HT1080 (cell line): ENCODE measurements around the gene AGFG2. TPM values are rescaled to one million over a fixed set of nuclear protein-coding genes. Genes with fewer than 3 reads are reported as not detected.
"Not testable (repeated sequence)": the region's sequence is repeated elsewhere in the genome, so short reads cannot be mapped to it uniquely, and the experiment has no call there.

Experiments used
- DNase-seq: peaks from one replicate; pipeline ENCODE4 v3.0.0-alpha.2; 2015; ENCODE audit warnings: low read depth
- polyA plus RNA-seq, 2 experiments: library from polyadenylated mRNA; depleted of rRNA; stranded (reverse); fragments of >200 nt; gene quantifications; 2 replicates each; pipeline ENCODE4 v1.2.3, GENCODE V29; 2015
- total RNA-seq: library from RNA; depleted of rRNA; stranded (reverse); fragments of >200 nt; shearing (Covaris generic); gene quantifications from 2 replicates; pipeline ENCODE4 v1.2.3, GENCODE V29; 2014; rRNA removed

The AGFG2 gene
- 13.5 and 19.9 TPM in 2 replicates for total RNA-seq
- 9.4 and 13.3 TPM in 2 replicates for polyA plus RNA-seq (2015; cell fraction: cytosol; rRNA removed)
- 11.9 and 13.6 TPM in 2 replicates for polyA plus RNA-seq (2015; cell fraction: nucleus; rRNA removed)

DNA sequence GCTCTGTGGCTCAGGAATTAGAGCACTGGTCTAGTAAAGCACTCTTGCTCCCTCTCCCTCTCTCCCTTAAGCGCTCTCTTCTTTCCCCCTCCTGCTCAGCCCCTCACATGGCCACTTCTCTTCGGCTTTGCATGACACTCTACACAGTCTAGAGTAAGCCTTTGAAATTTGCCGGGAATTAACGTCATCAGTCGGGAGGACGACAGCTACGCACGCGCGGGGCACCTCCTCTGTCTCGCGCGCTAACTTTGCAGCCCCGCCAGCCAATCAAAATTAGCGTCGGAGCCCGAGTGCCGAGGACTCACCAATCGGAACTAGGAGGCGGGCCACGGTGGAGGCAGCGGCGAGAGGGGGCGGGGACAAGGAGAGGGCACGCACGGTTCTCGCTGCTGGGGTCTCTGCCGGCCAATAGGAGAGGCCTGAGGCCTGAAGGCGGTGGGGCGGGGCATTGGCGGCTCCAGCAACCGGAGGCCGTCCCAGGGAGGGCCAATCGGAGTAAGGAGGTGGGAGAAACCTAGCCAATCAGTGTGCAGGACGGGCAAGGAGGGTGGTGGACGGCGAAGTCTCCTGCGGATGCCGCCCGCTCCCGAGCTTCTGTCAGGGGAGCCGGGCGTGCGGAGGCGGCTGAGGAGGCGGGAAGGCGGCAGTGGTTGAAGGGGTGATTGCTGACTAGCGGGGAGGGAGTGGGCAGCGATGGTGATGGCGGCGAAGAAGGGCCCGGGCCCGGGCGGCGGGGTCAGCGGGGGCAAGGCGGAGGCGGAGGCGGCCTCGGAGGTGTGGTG lies at the start of gene AGFG2:
Gene AGFG2 (plus strand): TSS at position 550 of the 782 bp plus-strand sequence. CDS start 144 bp downstream, at position 694.
- DNase-seq = peak; percentile 100

- peak; percentile 85 for DNase-seq
Measured at GRCh38 chr7:100489824-100490223, 49.2 kb upstream of the AGFG2 start.

- no peak for DNase-seq
Measured at GRCh38 chr7:100490483-100491191, 48.4 kb upstream of the AGFG2 start.

DNA sequence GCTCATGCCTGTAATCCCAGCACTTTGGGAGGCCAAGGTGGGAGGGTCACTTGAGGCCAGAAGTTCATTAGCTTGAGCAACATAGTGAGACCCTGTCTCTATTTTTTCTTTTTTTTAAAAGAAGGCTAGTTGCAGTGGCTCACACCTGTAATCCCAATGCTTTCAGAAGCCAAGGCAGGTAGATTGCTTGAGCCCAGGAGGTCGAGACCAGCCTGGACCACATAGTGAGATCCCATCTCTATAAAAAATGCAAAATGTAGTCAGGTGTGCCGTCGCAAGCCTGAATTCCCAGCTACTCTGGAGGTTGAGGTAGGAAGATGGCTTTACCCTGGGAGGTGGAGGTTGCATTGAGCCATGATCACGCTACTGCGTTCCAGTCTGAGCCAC lies 47.8 kb upstream of the AGFG2 start:
- no peak for DNase-seq

- no peak for DNase-seq
Measured at GRCh38 chr7:100492738-100493475, 46.1 kb upstream of the AGFG2 start.

GRCh38 chr7:100493476-100494264 lies 45.3 kb upstream of the AGFG2 start:
- DNase-seq = no peak

DNA sequence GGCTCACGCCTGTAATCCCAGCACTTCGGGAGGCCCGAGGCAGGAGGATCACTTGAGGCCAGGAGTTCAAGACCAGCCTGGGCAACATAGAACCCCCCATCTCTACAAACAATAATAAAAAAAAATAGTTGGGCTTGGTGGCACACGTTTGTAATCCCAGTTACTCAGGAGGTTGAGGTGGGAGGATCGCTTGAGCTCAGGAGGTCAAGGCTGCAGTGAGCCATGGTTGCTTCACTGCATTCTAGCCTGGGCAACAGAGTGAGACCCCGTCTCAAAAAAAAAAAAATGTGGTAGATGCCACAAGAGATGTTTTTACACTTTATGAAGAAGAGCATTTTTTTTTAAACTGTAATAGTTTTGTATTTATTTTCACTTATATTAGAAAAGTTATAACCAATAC lies 42.5 kb upstream of the AGFG2 start:
- no peak for DNase-seq

DNA sequence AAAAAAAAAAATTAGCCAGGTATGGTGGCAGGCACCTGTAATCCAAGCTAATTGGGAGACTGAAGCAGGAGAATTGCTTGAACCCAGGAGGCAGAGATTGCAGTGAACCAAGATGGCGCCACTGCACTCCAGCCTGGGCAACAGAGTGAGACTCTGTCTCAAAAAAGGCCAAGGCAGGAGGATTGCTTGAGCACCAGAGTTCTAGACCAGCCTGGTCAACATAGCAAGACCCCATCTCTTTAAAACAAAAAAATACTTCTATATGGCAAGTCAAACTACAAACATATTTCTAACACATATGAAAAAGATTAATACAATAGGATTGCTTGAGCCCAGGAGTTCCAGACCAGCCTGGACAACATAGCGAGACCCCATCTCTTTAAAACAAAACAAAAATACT lies 38.3 kb upstream of the AGFG2 start:
- not testable (repeated sequence) for DNase-seq

DNA sequence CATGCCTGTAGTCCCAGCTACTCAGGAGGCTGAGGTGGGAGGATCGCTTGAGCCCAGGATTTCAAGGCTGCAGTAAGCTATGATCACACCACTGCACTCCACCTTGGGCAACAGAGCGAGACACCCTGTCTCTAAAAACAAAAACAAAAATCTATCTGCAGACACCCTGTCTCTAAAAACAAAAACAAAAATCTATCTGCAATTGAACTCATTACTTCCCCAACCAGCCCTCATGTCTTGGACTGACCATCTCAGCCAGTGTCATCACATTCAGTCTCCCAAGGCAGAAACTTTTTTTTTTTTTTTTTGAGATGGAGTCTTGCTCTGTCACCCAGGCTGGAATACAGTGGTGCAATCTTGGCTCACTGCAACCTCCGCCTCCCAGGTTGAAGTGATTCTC lies 35.0 kb upstream of the AGFG2 start:
- not testable (repeated sequence) for DNase-seq

- DNase-seq = no peak
Measured at GRCh38 chr7:100504887-100505611, 34.0 kb upstream of the AGFG2 start.

DNA sequence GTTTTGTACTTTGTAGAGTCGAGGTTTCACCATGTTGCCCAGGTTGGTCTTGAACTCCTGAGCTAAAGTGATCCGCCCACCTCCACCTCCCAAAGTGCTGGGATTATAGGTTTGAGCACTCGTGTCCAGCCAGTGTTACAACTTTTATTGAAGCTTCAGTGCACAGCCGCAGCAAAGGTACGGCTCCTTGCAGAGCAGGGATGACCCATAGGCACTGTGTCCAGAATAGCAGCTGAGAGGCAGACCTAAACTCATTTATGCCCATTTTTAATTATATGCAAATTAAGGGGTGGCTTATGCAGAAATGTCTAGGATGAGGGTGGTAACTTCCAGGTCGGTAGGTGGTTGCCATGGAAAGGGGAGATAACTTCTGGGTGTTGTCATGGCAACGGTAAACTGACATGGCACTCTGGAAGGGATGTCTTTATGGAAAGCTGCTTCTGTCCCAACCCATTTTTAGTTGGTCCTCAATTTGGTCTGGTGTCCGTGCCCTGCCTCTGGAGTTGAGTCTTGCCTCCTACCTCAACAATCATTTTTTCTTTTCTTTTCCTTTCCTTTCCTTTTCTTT lies 32.6 kb upstream of the AGFG2 start:
- no peak for DNase-seq

DNA sequence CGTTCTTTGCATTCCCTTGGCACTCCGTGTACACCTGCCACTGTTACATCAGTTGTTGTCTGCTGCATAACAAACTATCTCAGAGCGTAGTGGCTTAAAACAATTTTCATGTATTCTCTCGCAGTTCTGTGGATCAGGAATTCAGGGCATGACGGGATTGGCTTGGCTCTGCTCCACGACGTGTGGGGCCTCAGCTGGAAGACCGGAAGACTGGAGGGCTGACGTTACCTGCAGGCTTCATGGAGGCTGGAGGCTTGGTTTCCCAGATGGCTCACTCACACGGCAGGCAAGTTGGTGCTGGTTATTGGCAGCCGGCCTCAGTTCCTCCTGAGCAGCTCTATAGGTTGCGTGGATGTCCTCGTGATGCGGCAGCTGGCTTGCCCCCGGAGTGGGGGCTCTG lies 29.8 kb upstream of the AGFG2 start:
- peak; percentile 46 for DNase-seq

GRCh38 chr7:100510437-100511239 lies 28.4 kb upstream of the AGFG2 start:
- DNase-seq = no peak

- no peak for DNase-seq
Measured at GRCh38 chr7:100513212-100513810, 25.7 kb upstream of the AGFG2 start.

DNA sequence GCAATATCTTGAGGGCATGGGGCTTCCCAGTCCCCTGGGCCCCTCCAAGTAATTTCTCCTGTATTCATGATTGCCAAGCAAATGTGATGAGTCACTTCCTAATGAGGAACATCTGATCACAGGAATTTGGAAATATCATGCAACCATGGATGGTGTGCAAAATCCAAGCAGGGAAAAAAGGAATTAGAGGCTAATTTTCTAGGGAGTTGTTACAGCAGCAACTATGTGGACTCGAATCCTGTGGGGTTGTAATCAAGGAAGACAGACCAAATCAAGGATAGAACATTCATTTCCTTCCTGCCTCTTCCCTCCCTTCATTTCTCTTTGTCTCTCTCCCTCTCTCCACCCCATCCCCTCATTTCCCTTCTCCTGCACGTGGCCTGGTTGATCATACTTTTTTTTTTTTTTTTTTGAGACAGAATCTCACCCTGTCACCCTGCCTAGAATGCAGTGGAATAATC lies 23.9 kb upstream of the AGFG2 start:
- DNase-seq = peak; percentile 66

GRCh38 chr7:100516135-100516812 lies 22.7 kb upstream of the AGFG2 start:
- DNase-seq = peak; percentile 66

- DNase-seq = no peak
Measured at GRCh38 chr7:100517305-100517704, 21.7 kb upstream of the AGFG2 start.

DNA sequence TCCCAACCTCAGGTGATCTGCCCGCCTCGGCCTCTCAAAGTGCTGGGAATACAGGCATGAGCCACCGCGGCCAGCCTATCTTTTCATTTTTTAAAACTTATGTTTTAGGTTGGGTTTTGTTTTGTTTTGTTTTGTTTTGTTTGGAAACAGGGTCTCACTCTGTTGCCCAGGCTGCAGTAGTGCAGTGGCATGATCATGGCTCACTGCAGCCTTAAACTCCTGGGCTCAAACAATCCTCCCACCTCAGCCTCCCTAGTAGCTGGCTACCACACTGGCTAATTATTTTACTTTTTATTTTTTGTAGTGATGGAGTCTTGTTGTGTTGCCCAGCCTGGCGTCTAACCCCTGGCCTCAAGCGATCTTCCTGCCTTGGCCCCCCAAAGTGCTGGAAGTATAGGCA lies 19.4 kb upstream of the AGFG2 start:
- no peak for DNase-seq
